22Rv1 (cell line): ENCODE measurements around the gene AMZ1.

Experiments
- H3K27ac ChIP-seq: fragments of 450-650 bp; 2 replicates; pipeline ENCODE4 v1.5.1; 2017
- CTCF ChIP-seq: fragments of 450-650 bp; IDR thresholded peaks from 2 replicates; pipeline ENCODE4 v1.5.1; 2017; ENCODE audit warnings: mild to moderate bottlenecking
- ZFX ChIP-seq: fragments of 450-650 bp; IDR thresholded peaks from 2 replicates; pipeline ENCODE4 v1.6.1; 2017; ENCODE audit warnings: antibody characterized with exemption, borderline replicate concordance

The AMZ1 gene

GRCh38 chr7:2651847-2652735 is 35.9 kb upstream of the AMZ1 start:
- TF ChIP-seq CTCF: no peak
- TF ChIP-seq ZFX: no peak
- no peak overlapping the region for H3K27ac ChIP-seq

GRCh38 chr7:2652736-2653060 is 35.3 kb upstream of the AMZ1 start:
- TF ChIP-seq CTCF: no peak
- TF ChIP-seq ZFX: no peak
- no peak overlapping the region for H3K27ac ChIP-seq

- H3K27ac ChIP-seq: no peak overlapping the region
- TF ChIP-seq ZFX: no peak
Measured at GRCh38 chr7:2654059-2654458, 33.9 kb upstream of the AMZ1 start.

GRCh38 chr7:2655870-2656614 is 32.0 kb upstream of the AMZ1 start:
- no peak overlapping the region for H3K27ac ChIP-seq
- TF ChIP-seq CTCF (no peak), ZFX (no peak)

- TF ChIP-seq CTCF (no peak), ZFX (no peak)
- no peak overlapping the region for H3K27ac ChIP-seq
Measured at GRCh38 chr7:2657208-2657607, 30.8 kb upstream of the AMZ1 start.

- TF ChIP-seq CTCF (no peak), ZFX (no peak)
- no peak overlapping the region for H3K27ac ChIP-seq
Measured at GRCh38 chr7:2657920-2658671, 29.9 kb upstream of the AMZ1 start.

GRCh38 chr7:2658941-2659340 is 29.1 kb upstream of the AMZ1 start:
- no peak overlapping the region for H3K27ac ChIP-seq
- TF ChIP-seq CTCF (no peak), ZFX (no peak)
